SK-N-SH (cell line): ENCODE measurements around the gene EFHD1. TPM values are rescaled to one million over a fixed set of nuclear protein-coding genes. Genes with fewer than 3 reads are reported as not detected.
"Not testable (repeated sequence)": the region's sequence is repeated elsewhere in the genome, so short reads cannot be mapped to it uniquely, and the experiment has no call there.

Experiments
- CTCF ChIA-PET: fragments of 300-600, 350-600 bp; formaldehyde crosslinking; extraction: SDS; loops from one replicate; lab custom pipeline; 2021; lab: Yijun Ruan, JAX
- POLR2A ChIA-PET: fragments of 350-600 bp; sonication (Branson Sonifier 250); formaldehyde crosslinking; extraction: SDS; loops from one replicate; lab custom pipeline; 2020; ENCODE audit warnings: antibody characterized with exemption, inconsistent platforms; lab: Yijun Ruan, JAX
- DNase-seq: peaks from one replicate; pipeline ENCODE4 v3.0.0; 2012
- H2AFZ ChIP-seq: fragments of 200-600 bp; sonication (generic); 2 replicates; pipeline ENCODE4 v1.8.1; 2016; ENCODE audit warnings: antibody characterized with exemption, mild to moderate bottlenecking, low read depth
- H3F3A ChIP-seq: fragments of 200-600 bp; sonication (generic); replicated peaks from 2 replicates; pipeline ENCODE3; 2016; ENCODE audit warnings: antibody characterized with exemption, mild to moderate bottlenecking; ENCODE audit not compliant: insufficient read depth
- H3K27ac ChIP-seq, 2 experiments: fragments of 200-500 bp in 1 of 2; fragments of 200-600 bp in 1 of 2; sonication (Bioruptor generic) in 1 of 2; sonication (generic), shearing (Covaris generic) in 1 of 2; 2 replicates each; pipeline versions ENCODE4 v1.5.1 to v1.6.1; 2014 to 2016; ENCODE audit warnings: low read depth in 2 of 2, inconsistent platforms in 1 of 2, low read length in 1 of 2, mild to moderate bottlenecking in 1 of 2, mixed read lengths in 1 of 2
- H3K27me3 ChIP-seq: fragments of 200-600 bp; sonication (generic), shearing (Covaris generic); 2 replicates; pipeline ENCODE4 v1.6.1; 2016; ENCODE audit warnings: mixed run types; ENCODE audit not compliant: insufficient read depth
- H3K36me3 ChIP-seq, 2 experiments: fragments of 200-500 bp in 1 of 2; fragments of 200-600 bp in 1 of 2; sonication (Bioruptor generic) in 1 of 2; sonication (generic) in 1 of 2; replicated peaks in 1 of 2; 2 replicates each; pipeline versions ENCODE3 to v1.5.1; 2014 to 2016; ENCODE audit warnings: low read length in 1 of 2, mild to moderate bottlenecking in 1 of 2; ENCODE audit not compliant: insufficient read depth in 2 of 2, control insufficient read depth in 1 of 2
- H3K4me1 ChIP-seq, 2 experiments: fragments of 200-500 bp in 1 of 2; fragments of 200-600 bp in 1 of 2; sonication (Bioruptor generic) in 1 of 2; sonication (generic), shearing (Covaris generic) in 1 of 2; 2 replicates each; pipeline versions ENCODE4 v1.5.1 to v1.6.1; 2014 to 2016; ENCODE audit warnings: low read depth in 1 of 2, low read length in 1 of 2, mixed run types in 1 of 2; ENCODE audit not compliant: insufficient read depth in 2 of 2, control insufficient read depth in 1 of 2
- H3K4me2 ChIP-seq: fragments of 200-600 bp; sonication (generic), shearing (Covaris generic); 2 replicates; pipeline ENCODE4 v1.6.1; 2017; ENCODE audit warnings: mixed run types
- H3K4me3 ChIP-seq, 2 experiments: fragments of 200-500 bp in 1 of 2; fragments of 200-600 bp in 1 of 2; sonication (Bioruptor generic) in 1 of 2; sonication (generic), shearing (Covaris generic) in 1 of 2; 2 replicates each; pipeline versions ENCODE4 v1.5.1 to v1.8.1; 2014 to 2016; ENCODE audit warnings: low read depth in 2 of 2, inconsistent platforms in 1 of 2, low read length in 1 of 2, mild to moderate bottlenecking in 1 of 2, mixed read lengths in 1 of 2, moderate library complexity in 1 of 2
- H3K79me2 ChIP-seq: fragments of 200-600 bp; sonication (generic); 2 replicates; pipeline ENCODE4 v1.8.1; 2017; ENCODE audit warnings: mild to moderate bottlenecking; ENCODE audit not compliant: insufficient read depth
- H3K9ac ChIP-seq: fragments of 200-600 bp; sonication (generic); 2 replicates; pipeline ENCODE4 v1.6.1; 2017; ENCODE audit warnings: mixed run types
- H3K9me2 ChIP-seq: fragments of 200-600 bp; sonication (generic); 2 replicates; pipeline ENCODE4 v1.6.1; 2017; ENCODE audit warnings: mixed run types
- H3K9me3 ChIP-seq: fragments of 200-600 bp; sonication (generic); 2 replicates; pipeline ENCODE4 v1.6.1; 2017; ENCODE audit warnings: mixed run types, mild to moderate bottlenecking, moderate library complexity
- H4K20me1 ChIP-seq: fragments of 200-600 bp; sonication (generic); 2 replicates; pipeline ENCODE4 v1.6.1; 2017; ENCODE audit warnings: mild to moderate bottlenecking, mixed run types; ENCODE audit not compliant: insufficient read depth
- EP300 ChIP-seq, 2 experiments: IDR thresholded peaks; 2 replicates each; pipeline versions ENCODE4 v1.4.0 to v1.6.1; 2012; ENCODE audit warnings: borderline replicate concordance in 1 of 2, low read depth in 1 of 2, low read length in 1 of 2
- FOSL2 ChIP-seq: IDR thresholded peaks from 2 replicates; pipeline ENCODE4 v1.4.0; 2012; ENCODE audit warnings: low read depth, mild to moderate bottlenecking, moderate library complexity, borderline replicate concordance
- FOXJ3 ChIP-seq: sonication (generic); formaldehyde crosslinking; IDR thresholded peaks from 2 replicates; pipeline ENCODE4 v1.5.1; 2020; ENCODE audit warnings: mild to moderate bottlenecking, missing genetic modification reagents
- FOXM1 ChIP-seq: IDR thresholded peaks from 2 replicates; pipeline ENCODE4 v1.4.0; 2012; ENCODE audit warnings: low read depth, mild to moderate bottlenecking
- JUND ChIP-seq: IDR thresholded peaks from 2 replicates; pipeline ENCODE4 v1.4.0; 2012
- MXI1 ChIP-seq: IDR thresholded peaks from 2 replicates; pipeline ENCODE4 v1.6.1; 2012; ENCODE audit warnings: mild to moderate bottlenecking, low read depth, low read length, improper control_type of control experiment
- NFIC ChIP-seq: IDR thresholded peaks from 2 replicates; pipeline ENCODE4 v1.4.0; 2012; ENCODE audit warnings: borderline replicate concordance
- NRF1 ChIP-seq: IDR thresholded peaks from 2 replicates; pipeline ENCODE4 v1.6.1; 2012; ENCODE audit warnings: low read depth, mild to moderate bottlenecking, low read length
- RAD21 ChIP-seq: IDR thresholded peaks from 2 replicates; pipeline ENCODE4 v1.6.1; 2012; ENCODE audit warnings: mild to moderate bottlenecking, low read length
- SMC3 ChIP-seq: IDR thresholded peaks from 2 replicates; pipeline ENCODE4 v1.6.1; 2012; ENCODE audit warnings: low read depth, low read length, improper control_type of control experiment
- TCF12 ChIP-seq: IDR thresholded peaks from 2 replicates; pipeline ENCODE4 v1.4.0; 2012
- YY1 ChIP-seq: IDR thresholded peaks from 2 replicates; pipeline ENCODE4 v1.4.0; 2012; ENCODE audit warnings: low read depth, mild to moderate bottlenecking
- WGBS: methylation state at CpG from one replicate; pipeline ENCODE4 v1.1.6; 2017; ENCODE audit warnings: low lambda C conversion rate; 5-methylcytosine and 5-hydroxymethylcytosine counted together
- polyA plus RNA-seq, 3 experiments: library from polyadenylated mRNA; depleted of rRNA; stranded (reverse); fragments of >200 nt; gene quantifications; 2 replicates each; pipeline ENCODE4 v1.2.3, GENCODE V29; 2012
- TF ChIP-seq, protein P1 (sequence below): IDR thresholded peaks from 2 replicates; pipeline ENCODE4; 2012
- TF ChIP-seq, protein P2 (sequence below): IDR thresholded peaks from 2 replicates; pipeline ENCODE4 v1.4.0; 2012; ENCODE audit warnings: low read depth, borderline replicate concordance

EFHD1 gene
- polyA plus RNA-seq, 1 of the 3 experiments (the other 2 are of a cell fraction) = not detected

DNA sequence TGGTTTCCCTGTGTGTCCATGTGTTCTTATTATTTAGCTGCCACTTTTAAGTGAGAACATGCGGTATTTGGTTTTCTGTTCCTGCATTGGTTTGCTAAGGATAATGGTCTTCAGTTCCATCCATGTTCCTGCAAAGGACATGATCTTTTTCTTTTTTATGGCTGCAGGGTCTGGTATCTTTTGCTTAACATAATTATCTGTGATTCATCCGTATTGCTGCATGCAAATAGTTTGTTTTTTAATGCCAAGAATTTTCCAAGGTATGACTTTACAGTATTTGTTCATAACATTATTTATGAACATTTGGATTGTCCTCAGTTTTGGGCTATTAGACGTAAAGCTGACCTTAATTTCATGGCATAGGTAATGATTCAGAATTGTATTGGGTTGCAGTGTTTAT is 81.6 kb downstream of the EFHD1 start:
- TF ChIP-seq NRF1 = no peak
- TF ChIP-seq, protein P1, sequence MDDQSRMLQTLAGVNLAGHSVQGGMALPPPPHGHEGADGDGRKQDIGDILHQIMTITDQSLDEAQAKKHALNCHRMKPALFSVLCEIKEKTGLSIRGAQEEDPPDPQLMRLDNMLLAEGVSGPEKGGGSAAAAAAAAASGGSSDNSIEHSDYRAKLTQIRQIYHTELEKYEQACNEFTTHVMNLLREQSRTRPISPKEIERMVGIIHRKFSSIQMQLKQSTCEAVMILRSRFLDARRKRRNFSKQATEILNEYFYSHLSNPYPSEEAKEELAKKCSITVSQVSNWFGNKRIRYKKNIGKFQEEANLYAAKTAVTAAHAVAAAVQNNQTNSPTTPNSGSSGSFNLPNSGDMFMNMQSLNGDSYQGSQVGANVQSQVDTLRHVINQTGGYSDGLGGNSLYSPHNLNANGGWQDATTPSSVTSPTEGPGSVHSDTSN = no peak
- no peak for TF ChIP-seq NFIC
- no peak for TF ChIP-seq FOXJ3 (CRISPR knock-in tag)
- TF ChIP-seq FOSL2 = no peak
- no peak for TF ChIP-seq MXI1
- TF ChIP-seq JUND = no peak
- no peak for TF ChIP-seq TCF12
- TF ChIP-seq, protein P2, sequence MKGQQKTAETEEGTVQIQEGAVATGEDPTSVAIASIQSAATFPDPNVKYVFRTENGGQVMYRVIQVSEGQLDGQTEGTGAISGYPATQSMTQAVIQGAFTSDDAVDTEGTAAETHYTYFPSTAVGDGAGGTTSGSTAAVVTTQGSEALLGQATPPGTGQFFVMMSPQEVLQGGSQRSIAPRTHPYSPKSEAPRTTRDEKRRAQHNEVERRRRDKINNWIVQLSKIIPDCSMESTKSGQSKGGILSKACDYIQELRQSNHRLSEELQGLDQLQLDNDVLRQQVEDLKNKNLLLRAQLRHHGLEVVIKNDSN = no peak
- no peak for TF ChIP-seq YY1
- TF ChIP-seq SMC3 = no peak
- TF ChIP-seq RAD21 = no peak
- no peak for TF ChIP-seq EP300 (IDR thresholded peaks at IDR 0.05; ENCODE audit: borderline replicate concordance in 1 of 2, low read depth in 1 of 2, low read length in 1 of 2)
- TF ChIP-seq FOXM1 = no peak
- CTCF ChIA-PET = no interaction called here
- no peak overlapping the region for H3K27ac ChIP-seq

DNA sequence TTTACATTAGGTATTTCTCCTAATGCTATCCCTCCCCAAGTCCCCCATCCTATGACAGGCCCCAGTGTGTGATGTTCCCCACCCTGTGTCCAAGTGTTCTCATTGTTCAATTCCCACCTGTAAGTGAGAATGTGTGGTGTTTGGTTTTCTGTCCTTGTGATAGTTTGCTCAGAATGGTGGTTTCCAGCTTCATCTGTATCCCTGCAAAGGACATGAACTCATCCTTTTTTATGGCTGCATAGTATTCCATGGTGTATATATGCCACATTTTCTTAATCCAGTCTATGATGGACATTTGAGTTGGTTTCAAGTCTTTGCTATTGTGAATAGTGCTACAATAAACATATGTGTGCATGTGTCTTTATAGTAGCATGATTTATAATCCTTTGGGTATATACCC is 86.7 kb downstream of the EFHD1 start:
- DNase-seq, H3K4me1 ChIP-seq, H3K4me3 ChIP-seq, H3K27me3 ChIP-seq, H3K9me2 ChIP-seq, CTCF ChIA-PET, H3F3A ChIP-seq, H3K4me2 ChIP-seq, H3K9ac ChIP-seq, H3K27ac ChIP-seq, POLR2A ChIA-PET, H2AFZ ChIP-seq, H3K9me3 ChIP-seq: not testable (repeated sequence)
- H3K79me2 ChIP-seq = peaks cover 99% of the 10 kb centered on the region
- H4K20me1 ChIP-seq = peaks cover 46% of the 10 kb centered on the region
- H3K36me3 ChIP-seq = peaks cover 5 to 20% of the 10 kb centered on the region in 2 experiments

More for the DNA sequence above, 81.6 kb downstream of the EFHD1 start:
- Histone ChIP-seq H3K27me3 (no peaks in the 10 kb centered on the region), H3K4me1 (peaks cover 0 to 4% of the 10 kb centered on the region in 2 experiments; a peak in 1 of 4 replicates), H3F3A (peaks cover 5% of the 10 kb centered on the region), H3K36me3 (peaks cover 4 to 45% of the 10 kb centered on the region in 2 experiments), H3K9ac (no peak overlapping the region), H3K9me3 (no peaks in the 10 kb centered on the region), H4K20me1 (peaks cover 28% of the 10 kb centered on the region), H3K4me2 (no peak overlapping the region), H3K9me2 (no peaks in the 10 kb centered on the region), H3K79me2 (peaks cover 95% of the 10 kb centered on the region), H3K4me3 (no peak overlapping the region), H2AFZ (no peak overlapping the region)
- DNase-seq = no peak
- WGBS = 67% methylated on average over 3 of the region's 3 CpGs
- POLR2A ChIA-PET = no interaction called here
